ENCODE results near the gene URI1. TPM values are rescaled to one million over a fixed set of nuclear protein-coding genes. Genes with fewer than 3 reads are reported as not detected.

URI1 gene
- total and polyA plus RNA-seq, 2 of the 8 experiments (the other 6 are each of a cell fraction or from before 2014, with no cell fraction given), result 27.7 to 64.3 TPM

GRCh38 chr19:30020189-30020588 is 78.2 kb downstream of the URI1 start:
- Histone ChIP-seq H3K27ac (ENCODE audit: low read depth, low read length) (no peak overlapping the region), H3K23ac (ENCODE audit: insufficient read length) (no peak overlapping the region), H2BK12ac (ENCODE audit: low read depth, low read length) (no peak overlapping the region), H3K27me3 (replicated peaks in 1 of 4; ENCODE audit: control insufficient read depth in 3 of 4, extremely low read depth in 1 of 4, insufficient read depth in 3 of 4, low read length in 3 of 4) (no peaks in the 10 kb centered on the region), H2BK15ac (ENCODE audit: low read length) (no peak overlapping the region), H2AFZ (ENCODE audit: low read length) (no peak overlapping the region), H4K8ac (ENCODE audit: extremely low read depth, insufficient read depth, low read length) (no peak overlapping the region), H3K9ac (replicated peaks in 1 of 4; ENCODE audit: extremely low read depth in 1 of 4, low read depth in 3 of 4, low read length in 3 of 4) (no peak overlapping the region), H3K4me3 (ENCODE audit: extremely low read depth in 1 of 4, insufficient read depth in 2 of 4, low read depth in 3 of 4, low read length in 4 of 4) (no peak overlapping the region), H3K4ac (replicated peaks; ENCODE audit: insufficient read length, low read depth, low read length) (no peak overlapping the region), H2BK5ac (ENCODE audit: low read depth, low read length) (no peak overlapping the region), H4K91ac (replicated peaks; ENCODE audit: insufficient read length, low read length) (no peak overlapping the region), H2AK5ac (ENCODE audit: low read depth, low read length) (no peak overlapping the region), H3K9me3 (ENCODE audit: insufficient read depth in 2 of 2, low read depth in 1 of 2, low read length in 1 of 2) (no peaks in the 10 kb centered on the region), H2BK20ac (ENCODE audit: low read length) (no peak overlapping the region), H3K56ac (replicated peaks; ENCODE audit: insufficient read length, low read depth, low read length) (no peak overlapping the region), H2BK120ac (replicated peaks; ENCODE audit: low read depth, low read length) (no peak overlapping the region), H3K4me1 (replicated peaks in 1 of 4; ENCODE audit: control insufficient read depth in 3 of 4, insufficient read depth in 4 of 4, low read length in 3 of 4) (no peaks in the 10 kb centered on the region), H3K14ac (ENCODE audit: insufficient read length) (no peak overlapping the region), H3K23me2 (ENCODE audit: low read depth, low read length) (no peaks in the 10 kb centered on the region), H3K79me1 (ENCODE audit: low read depth, low read length) (no peaks in the 10 kb centered on the region), H3K18ac (ENCODE audit: extremely low read depth, low read length) (no peak overlapping the region), H4K5ac (ENCODE audit: insufficient read length, low read depth, low read length) (no peak overlapping the region), H3K36me3 (ENCODE audit: control insufficient read depth in 2 of 4, insufficient read depth in 4 of 4, low read length in 3 of 4) (peaks cover 0 to under 1% (median 0%) of the 10 kb centered on the region in 4 experiments; a peak in 1 of 8 replicates), H4K20me1 (replicated peaks in 1 of 2; ENCODE audit: control insufficient read depth in 1 of 2, insufficient read depth in 2 of 2, low read length in 2 of 2) (no peaks in the 10 kb centered on the region), H3K4me2 (ENCODE audit: insufficient read depth in 1 of 2, low read depth in 2 of 2, low read length in 2 of 2) (no peak overlapping the region), H3K79me2 (ENCODE audit: control insufficient read depth in 1 of 2, insufficient read depth in 2 of 2, low read length in 2 of 2) (no peaks in the 10 kb centered on the region)
- FAIRE-seq, result no peak
- ChIA-PET CTCF (ENCODE audit: partially characterized antibody) (no interaction called here), POLR2A (ENCODE audit: partially characterized antibody) (no interaction called here)
- DNase-seq (ENCODE audit: low read depth in 1 of 2, low spot score in 2 of 2), result no peak
- 86% methylated on average over 1 of the region's 1 CpG; no CpG with 5 or more reads in 1 of the 2 experiments for WGBS, 2 experiments (ENCODE audit: extremely low coverage in 1 of 2, insufficient coverage in 1 of 2, insufficient read length in 1 of 2, insufficient replicate concordance in 2 of 2, low coverage in 1 of 2, low lambda C conversion rate in 2 of 2, missing lambda C conversion rate in 1 of 2)
- TF ChIP-seq SIN3A (conservative IDR thresholded peaks at IDR 0.05 in 1 of 2, IDR thresholded peaks at IDR 0.05 in 1 of 2; ENCODE audit: low read depth in 1 of 2, low read length in 2 of 2), result no peak
- TF ChIP-seq KDM4A (IDR thresholded peaks at IDR 0.05; ENCODE audit: low read depth, low read length, severe bottlenecking), result no peak

Data from H1 (cell line).